BLaER1 treated with 17β-estradiol and CSF1 and Interleukin-3, amounts not matched to agents 10 nM and 100 nM (cell line): ENCODE results near the gene SPP1.
"Not testable (repeated sequence)": the region's sequence is repeated elsewhere in the genome, so short reads cannot be mapped to it uniquely, and the experiment has no call there.

Experiments
- H3K27ac ChIP-seq, 11 experiments: shearing (Covaris generic); formaldehyde crosslinking; 2 replicates each; pipeline ENCODE4 v1.8.1; 2022
- H3K27me3 ChIP-seq, 11 experiments: shearing (Covaris generic); formaldehyde crosslinking; 2 replicates each; pipeline ENCODE4 v1.8.1; 2022
- H3K36me3 ChIP-seq, 11 experiments: shearing (Covaris generic); formaldehyde crosslinking; 2 replicates each; pipeline ENCODE4 v1.8.1; 2022
- H3K4me1 ChIP-seq, 10 experiments: shearing (Covaris generic); formaldehyde crosslinking; 2 replicates each; pipeline ENCODE4 v1.8.1; 2022
- H3K4me2 ChIP-seq, 11 experiments: shearing (Covaris generic); formaldehyde crosslinking; 2 replicates each; pipeline ENCODE4 v1.8.1; 2022
- H3K4me3 ChIP-seq, 10 experiments: shearing (Covaris generic); formaldehyde crosslinking; 2 replicates each; pipeline ENCODE4 v1.8.1; 2022
- H3K9ac ChIP-seq, 11 experiments: shearing (Covaris generic); formaldehyde crosslinking; 2 replicates each; pipeline ENCODE4 v1.8.1; 2022
- H3K9me3 ChIP-seq, 11 experiments: shearing (Covaris generic); formaldehyde crosslinking; replicated peaks in 1 of 11; 2 replicates each; pipeline ENCODE4 v1.8.1; 2022
- H4K20me1 ChIP-seq, 11 experiments: shearing (Covaris generic); formaldehyde crosslinking; 2 replicates each; pipeline ENCODE4 v1.8.1; 2022
- Cebpa-rat ChIP-seq, 11 experiments: shearing (Covaris generic); IDR thresholded peaks; 2 replicates each; pipeline ENCODE4 v1.8.1; 2022

Gene SPP1

DNA sequence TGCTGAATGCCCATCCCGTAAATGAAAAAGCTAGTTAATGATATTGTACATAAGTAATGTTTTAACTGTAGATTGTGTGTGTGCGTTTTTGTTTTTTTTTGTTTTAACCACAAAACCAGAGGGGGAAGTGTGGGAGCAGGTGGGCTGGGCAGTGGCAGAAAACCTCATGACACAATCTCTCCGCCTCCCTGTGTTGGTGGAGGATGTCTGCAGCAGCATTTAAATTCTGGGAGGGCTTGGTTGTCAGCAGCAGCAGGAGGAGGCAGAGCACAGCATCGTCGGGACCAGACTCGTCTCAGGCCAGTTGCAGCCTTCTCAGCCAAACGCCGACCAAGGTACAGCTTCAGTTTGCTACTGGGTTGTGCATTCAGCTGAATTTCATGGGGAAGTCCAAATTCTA lies at the start of gene SPP1:
SPP1 (plus strand) TSS at position 249 of the 400 bp plus-strand sequence. CDS start 1,182 bp downstream, outside the sequence.
- Histone ChIP-seq H3K36me3 (peaks cover 0 to 29% (median 0%) of the 10 kb centered on the region in 11 experiments; a peak in 9 of 22 replicates), H4K20me1 (peaks cover 0 to 38% (median 0%) of the 10 kb centered on the region in 11 experiments; a peak in 4 of 22 replicates), H3K4me2 (peak within 1 kb of the TSS; percentile 51 to 85 (median 68)), H3K9ac (peak within 1 kb of the TSS in 8 of 11 experiments; percentile 10 to 78 (median 48); a peak in 10 of 22 replicates), H3K27ac (peak within 1 kb of the TSS in 8 of 11 experiments; percentile 19 to 70 (median 46); a peak in 14 of 22 replicates), H3K4me1 (peaks cover 15 to 84% (median 22%) of the 10 kb centered on the region in 10 experiments), H3K9me3 (no peaks in the 10 kb centered on the region), H3K4me3 (peak within 1 kb of the TSS in 7 of 10 experiments; percentile 9 to 65 (median 54); a peak in 14 of 20 replicates), H3K27me3 (no peaks in the 10 kb centered on the region)
- no peak for TF ChIP-seq Cebpa-rat (IDR thresholded peaks at IDR 0.05)

DNA sequence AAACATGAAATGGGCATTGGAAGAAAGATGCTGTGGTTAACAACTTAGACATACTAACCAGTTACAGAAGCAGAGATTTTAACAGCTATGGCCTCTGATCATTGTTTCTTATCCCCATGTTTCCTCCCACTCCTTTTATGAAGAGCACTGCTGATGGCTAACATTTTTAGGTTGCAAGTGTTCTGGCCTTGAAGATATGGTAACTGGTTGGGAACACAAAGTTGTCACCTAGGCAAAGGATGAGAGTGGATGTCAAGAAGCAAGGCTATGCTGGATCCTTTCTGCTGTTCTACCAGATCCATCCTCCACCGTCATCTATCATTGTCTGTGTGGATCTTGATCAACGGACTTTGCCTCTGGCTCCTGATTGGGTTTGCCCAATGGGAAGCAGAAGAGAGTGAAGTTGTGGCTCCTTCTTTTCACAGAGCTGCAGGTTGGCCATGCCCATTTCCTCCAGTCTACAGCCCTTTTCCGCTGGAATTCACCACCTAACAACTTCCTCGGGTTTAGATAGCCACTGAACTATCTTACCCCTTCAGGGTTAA lies 48.9 kb upstream of the SPP1 start:
- H3K9ac ChIP-seq: no peak overlapping the region
- no peaks in the 10 kb centered on the region for H3K36me3 ChIP-seq
- peaks cover 0 to 10% (median 0%) of the 10 kb centered on the region in 10 experiments; a peak in 2 of 20 replicates for H3K4me1 ChIP-seq
- no peaks in the 10 kb centered on the region for H3K27me3 ChIP-seq
- TF ChIP-seq Cebpa-rat (IDR thresholded peaks at IDR 0.05): no peak
- no peak overlapping the region for H3K27ac ChIP-seq
- H3K9me3 ChIP-seq: peaks cover 3 to 17% (median 10%) of the 10 kb centered on the region in 11 experiments; a peak in 19 of 22 replicates
- no peaks in the 10 kb centered on the region for H4K20me1 ChIP-seq
- H3K4me2 ChIP-seq: no peak overlapping the region
- H3K4me3 ChIP-seq: no peak overlapping the region

DNA sequence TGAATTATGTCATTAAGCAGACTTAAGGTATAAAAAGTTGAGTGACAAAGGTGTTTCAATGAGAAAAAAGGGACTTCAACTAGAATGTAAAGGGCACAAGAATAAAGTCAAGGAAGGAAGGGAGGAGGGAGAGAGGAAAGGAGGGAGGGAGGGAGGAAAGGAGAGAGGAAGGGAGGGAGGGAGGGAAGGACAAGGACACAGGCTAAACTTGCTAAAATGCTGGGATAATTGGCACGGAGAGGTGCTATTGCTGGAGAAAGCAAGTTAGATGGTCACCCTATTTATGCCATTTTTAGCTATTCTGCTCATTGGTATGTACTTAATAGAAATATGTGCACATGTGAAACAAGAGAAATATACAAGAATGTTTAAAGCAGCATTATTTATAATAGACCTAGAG lies 44.9 kb upstream of the SPP1 start:
- Histone ChIP-seq H3K4me3 (no peak overlapping the region), H3K4me2 (no peak overlapping the region), H3K27ac (no peak overlapping the region), H3K36me3 (no peaks in the 10 kb centered on the region; a peak in 1 of 22 replicates), H4K20me1 (no peaks in the 10 kb centered on the region), H3K9ac (no peak overlapping the region), H3K4me1 (peaks cover 0 to 10% (median 0%) of the 10 kb centered on the region in 10 experiments; a peak in 3 of 20 replicates), H3K27me3 (no peaks in the 10 kb centered on the region), H3K9me3 (peaks cover 12 to 32% (median 20%) of the 10 kb centered on the region in 11 experiments; a peak in 21 of 22 replicates)
- TF ChIP-seq Cebpa-rat (IDR thresholded peaks at IDR 0.05): no peak

DNA sequence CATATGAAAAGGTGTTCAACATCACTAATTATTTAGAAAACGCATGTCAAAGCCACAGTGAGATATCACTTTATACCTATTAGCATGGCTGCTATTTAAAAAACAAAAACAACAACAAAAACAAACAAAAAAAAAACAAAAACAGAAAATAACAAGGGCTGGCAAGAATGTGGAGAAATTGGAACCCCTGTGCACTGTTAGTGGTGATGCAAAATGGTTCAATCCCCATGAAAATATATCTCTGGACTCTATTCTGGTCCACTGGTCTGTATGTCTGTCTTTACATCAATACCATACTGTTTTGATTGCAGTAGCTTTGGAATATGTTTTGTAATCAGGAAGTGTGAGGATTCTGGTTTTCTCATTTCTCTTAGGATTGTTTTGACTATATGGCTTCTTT lies 43.6 kb upstream of the SPP1 start:
- Histone ChIP-seq H3K27ac (no peak overlapping the region), H3K9me3 (peaks cover 12 to 28% (median 20%) of the 10 kb centered on the region in 11 experiments; a peak in 21 of 22 replicates), H3K9ac (no peak overlapping the region), H3K4me3 (no peak overlapping the region), H3K36me3 (no peaks in the 10 kb centered on the region; a peak in 1 of 22 replicates), H3K27me3 (no peaks in the 10 kb centered on the region), H3K4me1 (peaks cover 0 to 10% (median 0%) of the 10 kb centered on the region in 10 experiments; a peak in 3 of 20 replicates), H3K4me2 (no peak overlapping the region), H4K20me1 (no peaks in the 10 kb centered on the region)
- no peak for TF ChIP-seq Cebpa-rat (IDR thresholded peaks at IDR 0.05)

DNA sequence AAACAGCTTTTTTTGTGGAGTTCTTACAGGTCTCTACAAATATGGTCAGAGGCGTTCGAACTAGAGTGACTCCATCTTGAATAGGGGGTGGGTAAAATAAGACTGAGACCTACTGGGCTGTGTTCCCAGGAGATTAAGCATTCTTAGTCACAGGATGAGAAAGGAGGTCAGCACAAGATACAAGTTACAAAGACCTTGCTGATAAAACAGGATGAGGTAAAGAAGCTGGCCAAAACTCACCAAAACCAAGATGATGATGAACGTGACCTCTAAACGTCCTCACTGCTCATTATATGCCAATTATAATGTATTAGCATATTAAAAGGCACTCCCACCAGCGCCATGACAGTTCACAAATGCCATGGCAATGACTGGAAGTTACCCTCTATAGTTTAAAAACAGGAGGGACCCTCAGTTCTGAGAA lies 42.8 kb upstream of the SPP1 start:
- Histone ChIP-seq H3K4me3 (no peak overlapping the region), H3K4me2 (0 out of 22 replicates have a peak overlapping the region, but pooled peaks of 2 of the 11 experiments have one; percentile 4 to 8), H3K9ac (no peak overlapping the region), H3K27ac (no peak overlapping the region), H3K9me3 (peaks cover 12 to 28% (median 20%) of the 10 kb centered on the region in 11 experiments; a peak in 21 of 22 replicates), H3K36me3 (no peaks in the 10 kb centered on the region; a peak in 1 of 22 replicates), H4K20me1 (no peaks in the 10 kb centered on the region), H3K4me1 (peaks cover 0 to 11% (median 0%) of the 10 kb centered on the region in 10 experiments; a peak in 5 of 20 replicates), H3K27me3 (no peaks in the 10 kb centered on the region)
- TF ChIP-seq Cebpa-rat (IDR thresholded peaks at IDR 0.05): no peak

DNA sequence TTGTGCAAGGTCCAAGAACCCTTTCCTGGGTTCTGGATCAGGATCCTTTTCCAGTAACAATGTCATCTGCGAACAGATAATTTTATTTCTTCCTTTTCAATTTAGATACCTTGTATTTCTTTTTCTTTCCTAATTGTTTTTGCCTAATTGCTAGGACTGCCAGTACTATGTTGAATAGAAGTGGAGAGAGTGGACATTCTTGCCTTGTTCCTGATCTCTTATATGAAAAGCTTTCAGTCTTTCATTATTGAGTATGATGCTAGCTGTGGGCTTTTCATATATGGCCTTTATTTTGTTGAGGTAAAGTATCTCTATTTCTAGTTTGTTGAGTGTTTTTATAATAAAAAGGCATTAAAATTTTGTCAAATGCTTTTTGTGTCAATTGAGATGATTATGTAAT lies 42.2 kb upstream of the SPP1 start:
- no peak overlapping the region for H3K9ac ChIP-seq
- no peaks in the 10 kb centered on the region for H3K27me3 ChIP-seq
- H3K36me3 ChIP-seq: no peaks in the 10 kb centered on the region; a peak in 1 of 22 replicates
- peaks cover 0 to 17% (median 0%) of the 10 kb centered on the region in 10 experiments; a peak in 3 of 20 replicates for H3K4me1 ChIP-seq
- H3K9me3 ChIP-seq: peaks cover 12 to 28% (median 20%) of the 10 kb centered on the region in 11 experiments; a peak in 21 of 22 replicates
- 0 out of 22 replicates have a peak overlapping the region, but pooled peaks of 1 of the 11 experiments have one; percentile 8 for H3K4me2 ChIP-seq
- no peaks in the 10 kb centered on the region for H4K20me1 ChIP-seq
- no peak overlapping the region for H3K4me3 ChIP-seq
- no peak overlapping the region for H3K27ac ChIP-seq
- no peak for TF ChIP-seq Cebpa-rat (IDR thresholded peaks at IDR 0.05)

DNA sequence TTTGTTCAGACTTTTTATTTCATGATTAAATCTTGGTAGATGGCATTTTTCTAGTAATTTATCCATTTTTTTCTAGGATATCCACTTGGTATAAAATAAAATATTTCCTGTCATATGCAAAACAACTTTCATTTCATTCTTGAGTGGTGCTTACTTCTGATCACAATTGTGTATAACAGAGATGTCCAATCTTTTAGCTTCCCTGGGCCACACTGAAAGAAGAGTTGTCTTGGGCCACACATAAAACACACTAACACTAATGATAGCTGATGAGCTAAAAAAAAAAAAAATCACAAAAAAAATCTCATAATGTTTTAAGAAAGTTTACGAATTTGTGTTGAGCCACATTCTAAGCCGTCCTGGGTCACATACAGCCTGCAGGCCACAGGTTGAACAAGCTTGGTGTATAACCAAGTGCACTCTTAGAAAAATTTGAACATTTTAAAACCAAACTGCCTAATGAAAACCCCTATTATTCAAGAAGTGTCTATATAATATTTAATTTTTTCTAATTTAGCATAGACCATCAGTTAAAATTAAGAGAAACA lies 41.3 kb upstream of the SPP1 start:
- H3K9me3 ChIP-seq: peaks cover 12 to 28% (median 20%) of the 10 kb centered on the region in 11 experiments; a peak in 21 of 22 replicates
- H3K4me2 ChIP-seq: no peak overlapping the region
- no peak for TF ChIP-seq Cebpa-rat (IDR thresholded peaks at IDR 0.05)
- no peaks in the 10 kb centered on the region for H4K20me1 ChIP-seq
- no peaks in the 10 kb centered on the region for H3K27me3 ChIP-seq
- H3K9ac ChIP-seq: no peak overlapping the region
- H3K27ac ChIP-seq: no peak overlapping the region
- H3K4me3 ChIP-seq: no peak overlapping the region
- no peaks in the 10 kb centered on the region; a peak in 1 of 22 replicates for H3K36me3 ChIP-seq
- peaks cover 0 to 26% (median 0%) of the 10 kb centered on the region in 10 experiments; a peak in 4 of 20 replicates for H3K4me1 ChIP-seq

DNA sequence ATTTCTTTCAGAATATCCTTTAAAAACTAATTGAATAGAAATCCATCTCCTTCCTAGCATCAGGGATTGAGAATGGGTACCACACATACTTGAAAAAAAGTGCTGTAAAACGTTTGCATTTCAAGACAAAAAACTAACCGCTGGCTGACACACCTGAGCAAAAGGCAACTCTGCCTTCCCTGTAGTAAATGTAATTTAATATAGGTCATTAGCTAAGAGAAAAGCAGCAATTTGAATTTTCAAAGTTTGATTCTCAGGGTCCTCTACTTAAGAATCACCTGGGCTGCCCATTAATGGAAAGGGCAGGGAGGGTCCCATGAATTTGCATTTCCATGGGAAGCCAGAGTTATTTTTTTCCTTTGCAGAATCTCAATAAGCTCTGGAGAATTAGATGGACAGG lies 40.5 kb upstream of the SPP1 start:
- H3K9me3 ChIP-seq: peaks cover 12 to 26% (median 20%) of the 10 kb centered on the region in 11 experiments; a peak in 21 of 22 replicates
- no peaks in the 10 kb centered on the region for H3K27me3 ChIP-seq
- no peak overlapping the region for H3K4me2 ChIP-seq
- H3K4me3 ChIP-seq: no peak overlapping the region
- no peak overlapping the region for H3K27ac ChIP-seq
- peaks cover 0 to 33% (median 0%) of the 10 kb centered on the region in 10 experiments; a peak in 6 of 20 replicates for H3K4me1 ChIP-seq
- no peaks in the 10 kb centered on the region; a peak in 1 of 22 replicates for H3K36me3 ChIP-seq
- no peaks in the 10 kb centered on the region for H4K20me1 ChIP-seq
- no peak overlapping the region for H3K9ac ChIP-seq
- TF ChIP-seq Cebpa-rat (IDR thresholded peaks at IDR 0.05): no peak

DNA sequence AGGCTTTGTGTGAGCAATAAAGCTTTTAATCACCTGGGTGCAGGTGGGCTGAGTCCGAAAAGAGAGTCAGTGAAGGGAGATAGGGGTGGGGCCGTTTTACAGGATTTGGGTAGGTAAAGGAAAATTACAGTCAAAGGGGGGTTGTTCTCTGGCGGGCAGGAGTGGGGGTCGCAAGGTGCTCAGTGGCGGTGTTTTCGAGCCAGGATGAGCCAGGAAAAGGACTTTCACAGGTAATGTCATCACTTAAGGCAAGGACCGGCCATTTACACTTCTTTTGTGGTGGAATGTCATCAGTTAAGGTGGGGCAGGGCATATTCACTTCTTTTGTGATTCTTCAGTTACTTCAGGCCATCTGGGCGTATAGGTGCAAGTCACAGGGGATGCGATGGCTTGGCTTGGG lies 39.6 kb upstream of the SPP1 start:
- not testable (repeated sequence) for H4K20me1 ChIP-seq, H3K4me3 ChIP-seq, H3K36me3 ChIP-seq, H3K27me3 ChIP-seq, H3K27ac ChIP-seq, H3K9ac ChIP-seq, H3K4me2 ChIP-seq
- H3K9me3 ChIP-seq: peaks cover 11 to 21% (median 16%) of the 10 kb centered on the region in 11 experiments; a peak in 21 of 22 replicates
- H3K4me1 ChIP-seq: peaks cover 0 to 40% (median 0%) of the 10 kb centered on the region in 10 experiments; a peak in 6 of 20 replicates
